Stimulated activated CD8-positive, alpha-beta memory T cell treated with anti-CD3 and anti-CD28 coated beads, Interleukin-7, amount 100 ng/mL, for 1 hour (primary cell): ENCODE data around the gene NOSTRIN.
"Not testable (repeated sequence)": the region's sequence is repeated elsewhere in the genome, so short reads cannot be mapped to it uniquely, and the experiment has no call there.

Experiments
- DNase-seq, 2 donors: peaks; one replicate each; pipeline ENCODE4 v3.0.0-alpha.2; 2020; ENCODE audit warnings: low read depth in 2 of 2

The NOSTRIN gene

GRCh38 chr2:168790226-168790902 lies 12.1 kb upstream of the NOSTRIN start:
- no peak for DNase-seq

DNA sequence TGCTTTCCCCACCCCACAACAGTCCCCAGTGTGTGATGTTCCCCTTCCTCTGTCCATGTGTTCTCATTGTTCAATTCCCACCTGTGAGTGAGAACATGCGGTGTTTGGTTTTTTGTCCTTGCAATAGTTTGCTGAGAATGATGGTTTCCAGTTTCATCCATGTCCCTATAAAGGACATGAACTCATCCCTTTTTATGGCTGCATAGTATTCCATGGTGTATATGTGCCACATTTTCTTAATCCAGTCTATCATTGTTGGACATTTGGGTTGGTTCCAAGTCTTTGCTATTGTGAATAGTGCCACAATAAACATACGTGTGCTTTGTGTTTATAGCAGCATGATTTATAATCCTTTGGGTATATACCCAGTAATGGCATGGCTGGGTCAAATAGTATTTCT lies 11.3 kb upstream of the NOSTRIN start:
- not testable (repeated sequence) for DNase-seq

DNA sequence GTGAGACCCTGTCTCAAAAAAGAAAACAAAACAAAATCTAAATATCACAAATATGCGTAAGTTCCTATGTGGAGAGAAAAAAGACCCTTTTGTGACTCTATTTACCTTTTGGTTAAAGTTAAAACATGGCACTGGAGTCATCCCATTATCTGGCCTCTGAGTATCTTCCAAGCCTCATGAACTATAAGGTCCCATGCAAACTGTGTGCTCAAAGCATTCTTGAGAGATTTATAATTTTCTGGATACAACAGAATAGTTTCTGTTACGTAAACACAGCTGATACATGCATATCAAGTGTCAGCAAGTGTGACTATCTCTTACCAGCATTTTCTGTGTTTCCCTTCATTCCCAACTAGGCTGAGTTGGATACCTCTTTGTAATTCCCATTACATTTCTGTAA lies 8.8 kb upstream of the NOSTRIN start:
- DNase-seq = no peak

GRCh38 chr2:168794968-168795367 lies 7.5 kb upstream of the NOSTRIN start:
- DNase-seq = no peak

DNA sequence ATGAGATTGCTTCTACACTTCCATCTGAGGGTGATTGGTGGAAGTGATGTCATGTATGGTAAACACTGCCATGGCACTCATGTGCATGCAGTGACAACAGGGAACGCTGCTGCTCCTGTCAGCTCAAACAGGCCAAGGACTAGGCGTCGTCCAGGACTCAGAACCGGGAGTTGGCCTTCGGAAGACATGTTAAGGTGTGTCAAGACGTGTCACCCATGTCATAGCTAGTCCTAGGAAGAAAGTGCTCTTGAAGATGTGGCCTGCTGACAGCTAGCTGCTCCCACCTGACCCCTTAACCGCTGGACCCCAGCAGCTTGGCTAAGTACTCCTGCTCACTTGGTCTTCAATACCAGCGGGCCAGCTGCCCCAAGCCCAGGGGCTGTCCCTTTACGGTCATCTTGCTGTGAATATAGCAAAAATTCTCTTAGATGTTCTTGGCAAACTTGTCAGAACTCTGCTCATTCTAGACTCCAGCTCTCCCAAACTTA lies 6.3 kb upstream of the NOSTRIN start:
- DNase-seq = no peak

GRCh38 chr2:168796583-168797285 lies 5.7 kb upstream of the NOSTRIN start:
- DNase-seq = no peak

GRCh38 chr2:168797286-168797655 lies 5.2 kb upstream of the NOSTRIN start:
- no peak for DNase-seq

DNA sequence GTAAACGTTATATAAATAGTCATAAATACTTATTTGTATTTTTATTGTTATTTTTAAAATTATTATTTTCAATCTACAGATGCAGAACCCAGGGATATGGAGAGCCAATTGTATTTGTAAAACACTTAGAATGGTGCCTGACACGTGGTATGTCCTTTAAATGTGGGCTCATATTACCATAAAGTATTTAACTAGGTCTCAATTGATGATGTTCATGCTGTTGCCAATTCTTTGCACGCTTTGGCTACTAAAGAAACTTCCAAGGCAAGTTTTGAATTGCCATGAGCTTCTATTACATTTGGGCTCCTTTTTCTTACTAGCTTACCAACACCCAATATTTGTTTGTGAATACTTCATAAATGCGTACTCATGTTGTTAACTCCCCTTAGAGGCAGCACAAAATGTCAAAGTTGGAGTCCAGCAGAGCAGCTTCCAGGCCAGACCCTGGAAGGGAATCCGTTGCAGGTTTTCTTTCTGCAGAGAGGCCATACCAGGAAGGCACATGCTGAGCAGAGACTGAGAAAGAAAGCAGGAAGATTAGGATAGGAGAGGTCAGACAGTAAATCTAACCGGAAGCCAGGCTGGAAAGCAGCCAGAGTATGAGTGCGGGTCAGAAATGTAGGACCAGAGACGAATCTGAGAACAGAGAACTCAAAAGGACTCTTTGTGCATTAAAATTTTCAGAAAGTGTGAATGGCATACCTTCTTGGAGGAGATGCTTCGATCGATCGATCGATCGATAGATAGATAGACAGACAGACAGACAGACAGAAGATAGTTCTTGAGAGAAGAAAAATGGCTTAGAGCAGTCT lies 4.2 kb upstream of the NOSTRIN start:
- DNase-seq = no peak

DNA sequence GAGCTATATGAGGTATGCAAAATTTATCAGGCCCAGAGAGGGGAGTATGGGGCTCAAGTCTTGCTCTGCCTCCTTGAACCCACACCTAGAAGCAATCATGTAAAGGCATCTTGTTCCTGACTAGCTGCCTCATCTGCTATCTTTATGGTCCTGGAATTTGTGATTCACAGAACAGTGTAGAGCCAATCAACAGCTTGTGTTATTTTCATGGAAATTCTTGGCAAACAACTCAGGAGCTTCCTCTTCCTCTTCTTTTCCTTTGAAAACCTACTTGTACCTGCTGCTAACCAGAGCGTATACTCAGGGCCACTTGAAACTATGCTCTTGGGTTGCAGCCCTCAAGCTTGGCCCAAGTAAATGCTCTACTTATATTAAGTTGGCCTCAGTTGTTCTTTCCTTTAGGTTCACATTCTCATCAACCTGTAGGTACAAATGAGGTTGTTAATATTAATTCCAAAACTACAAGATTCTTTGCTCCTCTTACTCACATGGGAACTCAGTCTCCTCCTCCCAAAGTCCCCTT lies 3.5 kb upstream of the NOSTRIN start:
- no peak for DNase-seq

GRCh38 chr2:168801471-168801870 lies 966 bp upstream of the NOSTRIN start:
- no peak for DNase-seq

- no peak for DNase-seq
These were observed 655 bp downstream of the NOSTRIN start for GRCh38 chr2:168802859-168803725.

GRCh38 chr2:168804214-168804613 lies 1.8 kb downstream of the NOSTRIN start:
- no peak for DNase-seq

DNA sequence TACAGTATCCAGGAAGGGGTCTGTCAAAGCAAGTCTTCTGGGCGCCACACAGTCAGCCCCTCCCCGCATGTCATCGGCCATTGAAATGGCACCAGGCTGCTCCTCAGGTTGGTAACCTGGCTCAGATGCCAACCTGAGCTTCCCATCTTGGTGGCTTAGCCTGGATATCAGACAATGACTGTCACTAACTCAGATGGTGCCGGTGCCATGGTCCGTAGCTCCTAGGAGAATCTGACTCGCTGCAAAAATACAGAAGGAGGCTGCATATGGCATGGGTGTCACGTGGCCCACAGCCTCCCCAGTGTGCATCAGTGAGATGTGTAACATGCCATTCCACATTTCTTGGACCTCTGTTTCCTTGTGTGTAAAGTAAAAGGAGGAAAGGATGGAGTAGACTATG lies 3.2 kb downstream of the NOSTRIN start:
- no peak for DNase-seq

DNA sequence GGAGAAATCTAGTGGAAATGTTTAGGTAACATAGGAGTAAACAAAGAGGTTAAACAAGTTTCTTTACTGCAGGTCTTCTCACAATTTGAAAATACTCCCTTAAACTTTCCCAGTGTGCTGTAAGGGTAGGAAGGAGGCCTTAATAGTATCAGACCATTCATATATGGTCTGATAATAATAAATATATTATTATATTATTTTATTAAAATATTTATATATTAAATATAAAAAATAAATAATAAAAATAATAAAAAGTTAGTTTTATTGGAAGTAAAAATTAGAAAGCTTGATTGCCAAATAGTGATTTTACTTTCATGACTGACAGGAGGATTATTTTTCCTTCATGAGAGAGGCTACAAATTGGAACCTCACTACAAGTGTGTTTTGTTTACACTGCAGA lies 7.1 kb downstream of the NOSTRIN start:
- no peak for DNase-seq

DNA sequence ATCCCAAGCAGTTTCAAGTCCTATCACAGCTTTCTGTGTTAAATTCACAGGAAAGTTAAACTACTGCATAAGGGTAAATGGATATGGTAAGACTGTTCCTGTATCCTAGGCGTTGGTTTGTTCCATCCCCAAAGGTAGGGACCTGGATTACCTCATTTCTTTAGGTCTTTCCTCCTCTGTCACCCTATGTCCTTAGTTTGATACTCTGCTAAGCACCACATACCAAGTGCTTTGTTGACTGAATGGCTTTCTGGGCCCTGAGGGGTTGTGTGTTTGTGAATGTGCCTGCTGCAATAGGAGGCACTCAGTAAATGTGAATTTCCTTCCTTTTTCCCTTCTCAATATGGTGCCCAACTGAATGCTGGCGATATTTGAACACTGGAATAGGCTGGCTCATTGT lies 7.8 kb downstream of the NOSTRIN start:
- DNase-seq = no peak

DNA sequence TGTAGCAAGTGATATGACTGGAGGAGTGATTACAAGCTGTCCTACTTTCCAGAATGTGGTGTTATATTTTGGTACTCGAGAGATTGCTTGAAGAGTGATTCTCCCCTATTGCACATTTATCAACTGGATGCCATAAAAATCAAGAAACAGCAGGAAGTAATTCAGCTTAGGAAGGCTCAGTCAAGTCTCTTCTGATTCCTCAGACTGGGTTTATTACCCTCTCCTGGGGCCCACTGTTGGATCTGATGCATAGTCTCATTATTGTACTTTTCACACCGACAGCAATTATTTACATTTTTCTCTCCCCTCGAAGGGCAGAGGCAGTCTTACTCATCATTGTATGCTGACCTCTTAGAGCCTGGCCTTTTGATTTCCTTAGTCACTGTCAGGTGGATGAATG lies 9.3 kb downstream of the NOSTRIN start:
- no peak for DNase-seq

- DNase-seq = no peak
These were observed 11.6 kb downstream of the NOSTRIN start for GRCh38 chr2:168814046-168814445.

GRCh38 chr2:168814939-168815907 lies 12.8 kb downstream of the NOSTRIN start:
- DNase-seq = no peak

- no peak for DNase-seq
These were observed 13.9 kb downstream of the NOSTRIN start for GRCh38 chr2:168816369-168816768.

- DNase-seq = no peak
These were observed 16.7 kb downstream of the NOSTRIN start for GRCh38 chr2:168819050-168819715.
